CD4-positive, alpha-beta T cell (primary cell): Measurements from ENCODE around the gene SYN1. TPM values are rescaled to one million over a fixed set of nuclear protein-coding genes. Genes with fewer than 3 reads are reported as not detected.
A peak's percentile ranks its signal among the peaks of the same experiment; 100 is the strongest.

Experiments
- ATAC-seq: fragments of 200-7000 bp; cut with Tn5 transposase; one replicate; pipeline ENCODE4 v1.10.0; 2022; ENCODE audit warnings: mild to moderate bottlenecking; ENCODE audit not compliant: poor library complexity
- CTCF ChIA-PET: fragments of 350-600 bp; sonication (Branson Sonifier 250); formaldehyde crosslinking; loops from one replicate; lab custom pipeline; 2021; ENCODE audit warnings: antibody characterized with exemption, inconsistent platforms; lab: Charles Lee
- POLR2A ChIA-PET: fragments of 350-600 bp; sonication (Branson Sonifier 250); formaldehyde crosslinking; loops from one replicate; lab custom pipeline; 2021; ENCODE audit warnings: antibody characterized with exemption, inconsistent platforms; lab: Charles Lee
- DNase-seq, 14 experiments: peaks; one replicate each; pipeline ENCODE4 v3.0.0-alpha.2; 2013 to 2020; ENCODE audit warnings: mixed read lengths in 2 of 14
- H3K27ac ChIP-seq, 2 donors: one replicate each; pipeline versions ENCODE4 v1.5.1 to v1.7.0; 2013; ENCODE audit warnings: low read length in 2 of 2, low read depth in 1 of 2, mild to moderate bottlenecking in 1 of 2
- H3K27me3 ChIP-seq, 2 experiments: 1 replicate in 1 of 2; 2 replicates in 1 of 2; pipeline versions ENCODE4 v1.6.1 to v1.7.0; 2013; ENCODE audit warnings: low read length in 2 of 2, control low read depth in 1 of 2, mild to moderate bottlenecking in 1 of 2, moderate library complexity in 1 of 2; ENCODE audit not compliant: insufficient read depth in 2 of 2, control insufficient read depth in 1 of 2
- H3K36me3 ChIP-seq: one replicate; pipeline ENCODE4 v1.6.1; 2013; ENCODE audit warnings: low read length, control low read depth; ENCODE audit not compliant: insufficient read depth
- H3K4me1 ChIP-seq: one replicate; pipeline ENCODE4 v1.6.1; 2013; ENCODE audit warnings: low read length, control low read depth; ENCODE audit not compliant: insufficient read depth
- H3K4me3 ChIP-seq: one replicate; pipeline ENCODE4 v1.5.1; 2013; ENCODE audit warnings: mild to moderate bottlenecking, low read length, moderate library complexity
- H3K9me3 ChIP-seq, 2 experiments: 1 replicate in 1 of 2; 2 replicates in 1 of 2; pipeline versions ENCODE4 v1.6.1 to v1.7.0; 2013; ENCODE audit warnings: low read length in 2 of 2, mild to moderate bottlenecking in 2 of 2, control low read depth in 1 of 2, moderate library complexity in 1 of 2; ENCODE audit not compliant: control insufficient read depth in 1 of 2, insufficient read depth in 1 of 2
- H3K27ac Mint-ChIP-seq: one replicate; pipeline ENCODE4 v1.8.0; 2020; ENCODE audit warnings: mixed read lengths
- H3K27me3 Mint-ChIP-seq: one replicate; pipeline ENCODE4 v1.8.0; 2021; ENCODE audit warnings: mixed read lengths
- H3K36me3 Mint-ChIP-seq: one replicate; pipeline ENCODE4 v1.8.0; 2021; ENCODE audit warnings: low read depth, mixed read lengths
- H3K4me1 Mint-ChIP-seq: one replicate; pipeline ENCODE4 v1.8.0; 2021; ENCODE audit warnings: low read depth, mixed read lengths
- H3K4me3 Mint-ChIP-seq: one replicate; pipeline ENCODE4 v1.8.0; 2020; ENCODE audit warnings: mild to moderate bottlenecking, mixed read lengths
- H3K9me3 Mint-ChIP-seq: one replicate; pipeline ENCODE4 v1.8.0; 2020; ENCODE audit warnings: mixed read lengths
- intact Hi-C, 2 experiments: fragments of 100-400 bp; cut with DNase I in 1 of 2; cut with micrococcal nuclease in 1 of 2; formaldehyde crosslinking; loops; one replicate each; pipeline versions ENCODE4 v1.15.1 to v1.9.0; 2023 to 2025; cut with DNase I, micrococcal nuclease
- total RNA-seq, 174 experiments: library from RNA in 2 of 174; stranded (reverse) in 2 of 174; gene quantifications; one replicate each; pipeline ENCODE4 v1.2.3 and lab custom pipeline; 2021 to 2026
- TF ChIP-seq, protein P1 (sequence below): fragments of 200-600 bp; IDR thresholded peaks from one replicate; pipeline ENCODE4 v1.8.0; 2022; ENCODE audit warnings: antibody characterized with exemption, mild to moderate bottlenecking

SYN1 gene
- total RNA-seq, 2 experiments from 2014 or later: 0.27 to 0.87 TPM

- H3K27me3 Mint-ChIP-seq: no peaks in the 10 kb centered on the region
- Histone ChIP-seq H3K4me3 (no peak overlapping the region), H3K9me3 (no peaks in the 10 kb centered on the region), H3K4me1 (no peaks in the 10 kb centered on the region), H3K27me3 (no peaks in the 10 kb centered on the region), H3K36me3 (no peaks in the 10 kb centered on the region), H3K27ac (no peak overlapping the region)
- ATAC-seq (no peak), DNase-seq (peak in 1 of 14 experiments; percentile 20)
- H3K36me3 Mint-ChIP-seq: no peaks in the 10 kb centered on the region
- ChIA-PET POLR2A (no interaction called here), CTCF (no interaction called here)
- no peak overlapping the region for H3K4me3 Mint-ChIP-seq
- H3K27ac Mint-ChIP-seq: no peak overlapping the region
- H3K4me1 Mint-ChIP-seq: no peaks in the 10 kb centered on the region
- H3K9me3 Mint-ChIP-seq: no peaks in the 10 kb centered on the region
- intact Hi-C loops: no loop called here
- TF ChIP-seq, protein P1, sequence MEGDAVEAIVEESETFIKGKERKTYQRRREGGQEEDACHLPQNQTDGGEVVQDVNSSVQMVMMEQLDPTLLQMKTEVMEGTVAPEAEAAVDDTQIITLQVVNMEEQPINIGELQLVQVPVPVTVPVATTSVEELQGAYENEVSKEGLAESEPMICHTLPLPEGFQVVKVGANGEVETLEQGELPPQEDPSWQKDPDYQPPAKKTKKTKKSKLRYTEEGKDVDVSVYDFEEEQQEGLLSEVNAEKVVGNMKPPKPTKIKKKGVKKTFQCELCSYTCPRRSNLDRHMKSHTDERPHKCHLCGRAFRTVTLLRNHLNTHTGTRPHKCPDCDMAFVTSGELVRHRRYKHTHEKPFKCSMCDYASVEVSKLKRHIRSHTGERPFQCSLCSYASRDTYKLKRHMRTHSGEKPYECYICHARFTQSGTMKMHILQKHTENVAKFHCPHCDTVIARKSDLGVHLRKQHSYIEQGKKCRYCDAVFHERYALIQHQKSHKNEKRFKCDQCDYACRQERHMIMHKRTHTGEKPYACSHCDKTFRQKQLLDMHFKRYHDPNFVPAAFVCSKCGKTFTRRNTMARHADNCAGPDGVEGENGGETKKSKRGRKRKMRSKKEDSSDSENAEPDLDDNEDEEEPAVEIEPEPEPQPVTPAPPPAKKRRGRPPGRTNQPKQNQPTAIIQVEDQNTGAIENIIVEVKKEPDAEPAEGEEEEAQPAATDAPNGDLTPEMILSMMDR: peak; percentile 19
Measured at GRCh38 chrX:47540754-47541538, 78.7 kb downstream of the SYN1 start.

DNA sequence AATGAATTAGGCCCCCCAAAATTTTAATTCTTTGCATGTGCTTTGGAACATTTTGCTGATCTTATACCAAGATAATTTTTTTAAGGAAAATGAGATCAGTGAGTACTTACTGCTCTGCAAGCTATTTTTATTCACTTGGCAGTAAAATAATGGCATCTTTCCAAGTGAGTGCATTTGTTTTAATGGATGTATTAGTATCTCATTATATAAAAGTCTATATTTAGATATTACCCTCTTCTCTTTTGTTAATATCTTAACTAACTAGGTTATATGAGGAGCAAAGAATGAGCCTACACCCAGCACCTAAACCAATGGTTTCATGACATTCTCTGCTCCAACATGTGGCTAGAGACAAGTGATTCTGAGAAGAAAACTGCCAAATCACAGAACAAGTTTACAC lies 79.8 kb downstream of the SYN1 start:
- ChIA-PET CTCF (no interaction called here), POLR2A (no interaction called here)
- Mint-ChIP-seq H3K9me3 (no peaks in the 10 kb centered on the region), H3K27me3 (no peaks in the 10 kb centered on the region), H3K27ac (no peak overlapping the region), H3K4me1 (no peaks in the 10 kb centered on the region), H3K4me3 (no peak overlapping the region), H3K36me3 (no peaks in the 10 kb centered on the region)
- ATAC-seq (no peak), DNase-seq (no peak)
- Histone ChIP-seq H3K27ac (no peak overlapping the region), H3K4me3 (no peak overlapping the region), H3K36me3 (no peaks in the 10 kb centered on the region), H3K27me3 (no peaks in the 10 kb centered on the region), H3K4me1 (no peaks in the 10 kb centered on the region), H3K9me3 (no peaks in the 10 kb centered on the region)
- TF ChIP-seq, protein P1: no peak
- intact Hi-C loops: no loop called here

DNA sequence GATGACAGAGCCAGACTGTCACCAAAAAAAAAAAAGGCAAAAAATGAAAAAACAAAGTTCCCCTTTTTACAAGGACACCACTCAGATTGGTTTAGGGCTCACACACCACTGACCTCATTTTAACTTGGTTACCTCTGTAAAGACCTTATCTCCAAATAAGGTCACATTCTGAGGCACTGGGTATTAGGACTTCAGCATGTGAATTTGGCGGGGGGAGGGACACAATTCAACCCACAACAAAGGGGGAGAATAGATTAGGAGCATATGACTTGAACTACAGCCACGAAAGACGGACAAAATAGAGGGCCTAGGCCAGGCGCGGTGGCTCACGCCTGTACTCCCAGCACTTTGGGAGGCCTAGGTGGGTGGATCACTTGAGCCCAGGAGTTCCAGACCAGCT lies 89.6 kb downstream of the SYN1 start:
- no peak overlapping the region for H3K27ac Mint-ChIP-seq
- Histone ChIP-seq H3K9me3 (no peaks in the 10 kb centered on the region), H3K36me3 (no peaks in the 10 kb centered on the region), H3K27me3 (no peaks in the 10 kb centered on the region), H3K27ac (no peak overlapping the region), H3K4me3 (no peak overlapping the region), H3K4me1 (no peaks in the 10 kb centered on the region)
- intact Hi-C loops: no loop called here
- no peaks in the 10 kb centered on the region for H3K9me3 Mint-ChIP-seq
- ChIA-PET CTCF (no interaction called here), POLR2A (no interaction called here)
- H3K36me3 Mint-ChIP-seq: no peaks in the 10 kb centered on the region
- no peak overlapping the region for H3K4me3 Mint-ChIP-seq
- no peaks in the 10 kb centered on the region for H3K27me3 Mint-ChIP-seq
- ATAC-seq: no peak
- no peak for DNase-seq
- TF ChIP-seq, protein P1: no peak
- H3K4me1 Mint-ChIP-seq: no peaks in the 10 kb centered on the region
